Esophagus squamous epithelium (tissue), 4 donors: ENCODE results near the gene FGB.

ENCODE experiments used
- CTCF ChIP-seq, 6 experiments: fragments of 450-650 bp in 4 of 6; fragments of 200-600 bp in 2 of 6; sonication (generic) in 2 of 6; IDR thresholded peaks; one replicate each; pipeline ENCODE4 v1.5.1; 2016 to 2019; ENCODE audit warnings: antibody characterized with exemption in 6 of 6, mild to moderate bottlenecking in 4 of 6, moderate library complexity in 4 of 6
- POLR2A ChIP-seq, 4 donors: fragments of 450-650 bp; IDR thresholded peaks; one replicate each; pipeline ENCODE4 v1.6.1; 2017; ENCODE audit warnings: antibody characterized with exemption in 4 of 4, mild to moderate bottlenecking in 4 of 4, moderate library complexity in 3 of 4

- TF ChIP-seq CTCF (IDR thresholded peaks at IDR 0.05): no peak
- TF ChIP-seq POLR2A (IDR thresholded peaks at IDR 0.05): no peak
Observed at GRCh38 chr4:154528869-154529268, 33.9 kb upstream of the FGB start.
